Sigmoid colon (tissue), 7 donors: ENCODE results near the gene SCO2. TPM values are rescaled to one million over a fixed set of nuclear protein-coding genes. Genes with fewer than 3 reads are reported as not detected.

Experiments
- DNase-seq: peaks from one replicate; pipeline ENCODE4 v3.0.0-alpha.2; 2019
- H3K27ac ChIP-seq, 4 donors: fragments of 200-600 bp; sonication (generic); one replicate each; pipeline ENCODE4 v1.5.1; 2016 to 2019; ENCODE audit warnings: mild to moderate bottlenecking in 1 of 4
- H3K27me3 ChIP-seq, 3 donors: fragments of 200-600 bp; sonication (generic); one replicate each; pipeline ENCODE4 v1.5.1; 2019; ENCODE audit warnings: mild to moderate bottlenecking in 1 of 3
- H3K36me3 ChIP-seq, 4 donors: fragments of 200-600 bp; sonication (generic); one replicate each; pipeline ENCODE4 v1.5.1; 2016 to 2019
- H3K4me1 ChIP-seq, 4 donors: fragments of 200-600 bp; sonication (generic); one replicate each; pipeline ENCODE4 v1.5.1; 2017 to 2019
- H3K4me3 ChIP-seq, 4 donors: fragments of 200-600 bp; sonication (generic); one replicate each; pipeline ENCODE4 v1.5.1; 2017 to 2019; ENCODE audit warnings: mild to moderate bottlenecking in 2 of 4, moderate library complexity in 1 of 4
- H3K9me3 ChIP-seq, 4 donors: fragments of 200-600 bp in 3 of 4; sonication (generic) in 3 of 4; one replicate each; pipeline versions ENCODE4 v1.5.1 to v1.6.1; 2013 to 2019
- EP300 ChIP-seq, 4 donors: sonication (generic); formaldehyde crosslinking; IDR thresholded peaks; one replicate each; pipeline ENCODE4 v1.6.1; 2017; ENCODE audit warnings: antibody characterized with exemption in 4 of 4
- POLR2A ChIP-seq, 2 donors: fragments of 450-650 bp; IDR thresholded peaks; one replicate each; pipeline ENCODE4 v1.6.1; 2016; ENCODE audit warnings: antibody characterized with exemption in 2 of 2, mild to moderate bottlenecking in 2 of 2, moderate library complexity in 2 of 2
- POLR2AphosphoS5 ChIP-seq, 4 donors: sonication (generic); formaldehyde crosslinking; IDR thresholded peaks; one replicate each; pipeline ENCODE4 v1.6.1; 2017; ENCODE audit warnings: antibody characterized with exemption in 4 of 4
- WGBS, 2 donors: extraction: QIAGEN DNeasy Blood & Tissue Kit; methylation state at CpG; one replicate each; pipeline ENCODE4 v1.1.7; 2013; 5-methylcytosine and 5-hydroxymethylcytosine counted together
- intact Hi-C: fragments of 100-400 bp; cut with DNase I; formaldehyde crosslinking; loops from one replicate; pipeline ENCODE4 v1.15.1; 2023
- polyA plus RNA-seq, 3 donors: library from polyadenylated mRNA; stranded (reverse); fragments of 200-250 nt; gene quantifications; one replicate each; pipeline ENCODE4 v1.2.3, GENCODE V29; 2013
- total RNA-seq, 4 donors: library from RNA; depleted of rRNA; stranded (reverse); fragments of >200 nt; gene quantifications; one replicate each; pipeline ENCODE4 v1.1.0, GENCODE V29; 2016
- TF ChIP-seq, protein P1 (sequence below), 4 experiments: fragments of 450-650 bp in 3 of 4; fragments of 200-600 bp in 1 of 4; IDR thresholded peaks; one replicate each; pipeline ENCODE4 v1.5.1; 2016 to 2019; ENCODE audit warnings: antibody characterized with exemption in 4 of 4, mild to moderate bottlenecking in 3 of 4, moderate library complexity in 2 of 4
- donor health status: healthy with polysubstance abuse.
- donor health status: Bipolar disorder and iron deficiency.
- donor health status: healthy.

Gene SCO2
- total and polyA plus RNA-seq, 7 donors = 1.3 to 5.4 (median 2.8) TPM; not detected in 1

DNA sequence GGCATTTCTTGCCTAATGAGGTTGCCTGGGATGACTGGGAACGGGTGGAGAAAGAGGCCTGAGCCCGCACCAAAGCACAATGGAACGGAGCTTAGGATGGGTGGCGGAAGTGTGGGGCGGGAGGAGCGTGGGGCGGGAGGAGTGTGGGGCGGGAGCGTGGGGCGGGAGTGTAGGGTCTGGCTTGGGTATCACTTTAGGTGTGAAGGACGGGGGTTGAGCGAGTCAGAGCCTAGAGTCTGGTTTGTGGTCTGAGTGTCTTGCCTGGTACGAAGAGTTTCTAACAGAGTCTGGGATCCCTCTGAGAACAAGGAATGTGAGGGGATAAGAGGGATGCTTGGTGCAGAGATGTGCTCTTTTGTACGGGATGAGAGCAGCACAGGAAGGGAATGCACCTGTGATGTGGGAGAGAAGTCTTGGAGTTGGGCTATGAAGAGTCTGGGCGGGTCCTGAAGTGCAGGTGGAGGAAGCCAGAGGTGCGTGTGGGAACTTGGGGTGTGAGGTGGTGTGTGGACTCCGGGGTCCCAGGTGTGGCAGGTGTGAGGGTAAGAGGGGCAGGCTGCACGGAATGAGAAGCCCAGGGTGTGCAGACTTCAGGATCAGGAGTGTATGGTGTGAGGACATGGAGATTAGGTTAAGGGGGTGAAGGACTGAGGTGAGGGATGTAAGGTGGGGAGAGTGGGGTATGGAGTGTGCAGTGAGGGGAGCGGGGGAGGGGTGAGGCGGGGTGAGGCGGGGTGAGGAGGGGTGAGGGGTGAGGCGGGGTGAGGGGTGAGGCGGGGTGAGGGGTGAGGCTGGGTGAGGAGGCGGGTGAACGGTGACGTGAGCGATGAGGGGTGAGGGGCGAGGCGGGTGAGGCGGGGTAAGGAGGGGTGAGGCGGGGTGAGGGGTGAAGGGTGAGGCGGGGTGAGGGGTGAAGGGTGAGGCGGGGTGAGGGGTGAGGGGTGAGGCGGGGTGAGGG, 36.3 kb upstream of the SCO2 start:
- WGBS, 2 donors = 51 to 70% methylated on average over 32 of the region's 34 CpGs
- TF ChIP-seq EP300 (IDR thresholded peaks at IDR 0.05) = no peak
- intact Hi-C loops = loop anchor here (1.0 to 5.0 kb wide), 4 partner anchors 21 to 59 kb away; partner anchors contain the start of genes CHKB, NCAPH2 and SCO2
- Histone ChIP-seq H3K27ac (no peak overlapping the region), H3K4me3 (no peak overlapping the region), H3K27me3 (no peaks in the 10 kb centered on the region), H3K9me3 (no peaks in the 10 kb centered on the region), H3K36me3 (no peaks in the 10 kb centered on the region), H3K4me1 (peaks cover 0 to 11% (median 8%) of the 10 kb centered on the region in 4 donors)
- DNase-seq = peak; percentile 64

DNA sequence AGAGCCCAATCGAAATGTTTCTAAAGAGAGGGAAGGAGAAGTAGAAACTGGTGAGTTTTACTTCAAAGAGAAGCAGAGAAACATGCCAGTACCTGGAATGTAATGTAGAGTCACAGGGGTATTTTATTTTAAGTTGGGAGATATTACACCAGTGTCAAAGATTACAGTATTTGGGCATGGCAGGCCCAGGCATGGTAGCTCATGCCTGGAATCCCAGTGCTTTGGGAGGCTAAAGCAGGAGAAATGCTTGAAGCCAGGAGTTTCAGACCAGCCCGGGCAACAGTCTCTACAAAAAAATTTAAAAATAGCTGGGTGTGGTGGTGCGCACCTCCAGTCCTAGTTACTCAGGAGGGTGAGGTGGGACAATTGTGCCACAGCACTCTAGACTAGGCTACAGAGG, 34.6 kb upstream of the SCO2 start:
- intact Hi-C loops = loop anchor here (5.0 kb wide), 1 partner anchor 33 kb away; the partner anchor contains the start of gene SCO2
- H3K36me3 ChIP-seq = no peaks in the 10 kb centered on the region
- H3K4me3 ChIP-seq = no peak overlapping the region
- no peaks in the 10 kb centered on the region for H3K27me3 ChIP-seq
- peaks cover 0 to 11% (median 8%) of the 10 kb centered on the region in 4 donors for H3K4me1 ChIP-seq
- H3K27ac ChIP-seq = no peak overlapping the region
- 88 to 89% methylated on average over 3 of the region's 3 CpGs for WGBS, 2 donors
- TF ChIP-seq POLR2AphosphoS5 (IDR thresholded peaks at IDR 0.05) (no peak), EP300 (IDR thresholded peaks at IDR 0.05) (no peak), POLR2A (IDR thresholded peaks at IDR 0.05) (no peak)
- TF ChIP-seq, protein P1, sequence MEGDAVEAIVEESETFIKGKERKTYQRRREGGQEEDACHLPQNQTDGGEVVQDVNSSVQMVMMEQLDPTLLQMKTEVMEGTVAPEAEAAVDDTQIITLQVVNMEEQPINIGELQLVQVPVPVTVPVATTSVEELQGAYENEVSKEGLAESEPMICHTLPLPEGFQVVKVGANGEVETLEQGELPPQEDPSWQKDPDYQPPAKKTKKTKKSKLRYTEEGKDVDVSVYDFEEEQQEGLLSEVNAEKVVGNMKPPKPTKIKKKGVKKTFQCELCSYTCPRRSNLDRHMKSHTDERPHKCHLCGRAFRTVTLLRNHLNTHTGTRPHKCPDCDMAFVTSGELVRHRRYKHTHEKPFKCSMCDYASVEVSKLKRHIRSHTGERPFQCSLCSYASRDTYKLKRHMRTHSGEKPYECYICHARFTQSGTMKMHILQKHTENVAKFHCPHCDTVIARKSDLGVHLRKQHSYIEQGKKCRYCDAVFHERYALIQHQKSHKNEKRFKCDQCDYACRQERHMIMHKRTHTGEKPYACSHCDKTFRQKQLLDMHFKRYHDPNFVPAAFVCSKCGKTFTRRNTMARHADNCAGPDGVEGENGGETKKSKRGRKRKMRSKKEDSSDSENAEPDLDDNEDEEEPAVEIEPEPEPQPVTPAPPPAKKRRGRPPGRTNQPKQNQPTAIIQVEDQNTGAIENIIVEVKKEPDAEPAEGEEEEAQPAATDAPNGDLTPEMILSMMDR (IDR thresholded peaks at IDR 0.05) = no peak
- no peak for DNase-seq
- no peaks in the 10 kb centered on the region for H3K9me3 ChIP-seq

DNA sequence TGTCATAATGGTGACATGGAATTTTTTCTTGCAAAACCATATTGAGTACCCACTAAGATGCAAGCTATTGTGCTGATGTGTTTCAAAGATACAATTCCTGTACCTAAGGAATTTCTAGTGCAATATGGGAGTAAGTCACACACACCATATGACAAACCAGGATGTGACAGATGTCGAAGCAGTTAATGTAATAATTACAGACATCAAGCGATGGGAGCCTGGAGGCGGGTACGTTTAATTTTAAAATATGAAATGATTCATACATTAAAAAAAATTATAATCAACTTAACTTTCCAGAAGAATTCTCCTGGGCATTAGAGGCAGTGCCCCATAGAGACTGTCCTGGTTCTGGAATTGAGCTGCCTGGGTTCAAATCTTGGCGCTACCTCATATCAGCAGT, 31.3 kb upstream of the SCO2 start:
- no peak for DNase-seq
- Histone ChIP-seq H3K4me1 (no peaks in the 10 kb centered on the region), H3K9me3 (no peaks in the 10 kb centered on the region), H3K27ac (no peak overlapping the region), H3K4me3 (no peak overlapping the region), H3K36me3 (no peaks in the 10 kb centered on the region), H3K27me3 (no peaks in the 10 kb centered on the region)
- TF ChIP-seq POLR2AphosphoS5 (IDR thresholded peaks at IDR 0.05) (no peak), POLR2A (IDR thresholded peaks at IDR 0.05) (no peak), EP300 (IDR thresholded peaks at IDR 0.05) (no peak)
- TF ChIP-seq, protein P1 (IDR thresholded peaks at IDR 0.05) = no peak
- WGBS, 2 donors = 87 to 90% methylated on average over 5 of the region's 5 CpGs
- intact Hi-C loops = no loop called here

DNA sequence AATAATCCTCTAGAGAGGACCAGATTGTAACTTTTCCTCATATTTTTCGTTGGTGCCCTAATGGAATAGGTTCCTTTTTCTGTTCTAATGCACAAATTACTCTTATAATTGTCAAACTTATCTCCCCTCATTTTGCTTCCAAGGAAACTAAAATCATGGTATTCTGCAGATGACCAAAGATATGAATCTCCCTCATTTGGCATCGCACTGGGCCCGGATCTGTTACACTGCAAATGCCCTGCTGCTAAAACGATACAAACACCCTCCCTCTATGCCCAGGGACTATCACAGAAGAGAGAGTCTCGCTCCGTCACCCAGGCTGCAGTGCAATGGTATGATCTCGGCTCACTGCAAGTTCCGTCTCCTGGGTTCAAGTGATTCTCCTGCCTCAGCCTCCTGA, 27.9 kb upstream of the SCO2 start:
- intact Hi-C loops = no loop called here
- Histone ChIP-seq H3K4me3 (no peak overlapping the region), H3K36me3 (no peaks in the 10 kb centered on the region), H3K9me3 (no peaks in the 10 kb centered on the region), H3K27ac (no peak overlapping the region), H3K4me1 (peaks cover 0 to 10% (median 8%) of the 10 kb centered on the region in 4 donors), H3K27me3 (peaks cover 13 to 24% (median 16%) of the 10 kb centered on the region in 3 donors)
- no peak for TF ChIP-seq EP300 (IDR thresholded peaks at IDR 0.05)
- TF ChIP-seq POLR2AphosphoS5 (IDR thresholded peaks at IDR 0.05) = no peak
- no peak for TF ChIP-seq POLR2A (IDR thresholded peaks at IDR 0.05)
- TF ChIP-seq, protein P1 (IDR thresholded peaks at IDR 0.05) = no peak
- WGBS, 2 donors = 84 to 92% methylated on average over 8 of the region's 8 CpGs
- DNase-seq = no peak

DNA sequence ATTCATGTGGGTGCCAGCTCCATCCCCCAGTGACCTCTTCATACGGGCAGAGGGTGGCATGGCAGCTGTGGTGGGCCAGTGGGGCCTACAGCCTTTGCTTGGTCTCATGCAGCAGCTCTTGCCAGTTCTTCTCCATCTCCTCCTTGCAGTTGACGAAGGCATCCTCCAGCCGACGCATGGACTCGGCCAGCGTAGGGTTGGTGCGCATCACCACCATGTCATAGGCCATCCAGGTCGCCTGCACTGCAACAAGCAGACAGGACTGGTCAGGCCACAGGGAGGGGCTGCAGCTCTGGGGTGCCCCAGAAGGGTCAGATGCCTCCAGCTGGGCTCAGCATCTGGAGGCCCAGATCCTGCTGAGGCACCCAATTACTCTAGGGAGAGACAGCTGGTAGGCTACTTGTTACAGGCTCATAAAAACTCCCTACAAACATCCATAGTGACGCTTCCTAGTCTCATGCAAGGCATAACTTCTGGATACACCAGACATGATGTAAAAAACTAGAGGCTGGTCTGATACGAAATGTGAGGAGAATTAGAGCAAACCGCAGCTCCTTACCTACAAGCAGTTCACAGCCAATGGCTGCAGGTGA, 25.9 kb upstream of the SCO2 start:
- Histone ChIP-seq H3K4me1 (peaks cover 0 to 16% (median 14%) of the 10 kb centered on the region in 4 donors), H3K36me3 (no peaks in the 10 kb centered on the region), H3K9me3 (no peaks in the 10 kb centered on the region), H3K27me3 (peaks cover 22 to 44% (median 37%) of the 10 kb centered on the region in 3 donors), H3K4me3 (no peak overlapping the region), H3K27ac (no peak overlapping the region)
- intact Hi-C loops = no loop called here
- DNase-seq = peak; percentile 61
- WGBS, 2 donors = 90 to 95% methylated on average over 11 of the region's 11 CpGs
- no peak for TF ChIP-seq POLR2A (IDR thresholded peaks at IDR 0.05)
- TF ChIP-seq POLR2AphosphoS5 (IDR thresholded peaks at IDR 0.05) = no peak
- TF ChIP-seq, protein P1 (IDR thresholded peaks at IDR 0.05) = no peak
- no peak for TF ChIP-seq EP300 (IDR thresholded peaks at IDR 0.05)
